Activated CD4-positive, alpha-beta T cell treated with anti-CD3 and anti-CD28 coated beads for 1 hour (primary cell): ENCODE results near the gene SORCS2.

ENCODE experiments used
- DNase-seq: peaks from one replicate; pipeline ENCODE4 v3.0.0-alpha.2; 2020

Gene SORCS2

GRCh38 chr4:7500404-7500803 lies 308.1 kb downstream of the SORCS2 start:
- DNase-seq: no peak

- DNase-seq: no peak
Measured at GRCh38 chr4:7501314-7501713, 309.0 kb downstream of the SORCS2 start.

- DNase-seq: no peak
Measured at GRCh38 chr4:7501873-7502272, 309.5 kb downstream of the SORCS2 start.

GRCh38 chr4:7503559-7504249 lies 311.4 kb downstream of the SORCS2 start:
- DNase-seq: no peak

- DNase-seq: no peak
Measured at GRCh38 chr4:7505116-7505900, 313.0 kb downstream of the SORCS2 start.

- no peak for DNase-seq
Measured at GRCh38 chr4:7506119-7506518, 313.8 kb downstream of the SORCS2 start.

GRCh38 chr4:7506572-7506971 lies 314.2 kb downstream of the SORCS2 start:
- DNase-seq: no peak

- DNase-seq: no peak
Measured at GRCh38 chr4:7507381-7507780, 315.0 kb downstream of the SORCS2 start.

- DNase-seq: no peak
Measured at GRCh38 chr4:7510066-7510465, 317.7 kb downstream of the SORCS2 start.

GRCh38 chr4:7510538-7510937 lies 318.2 kb downstream of the SORCS2 start:
- DNase-seq: no peak

GRCh38 chr4:7511525-7511924 lies 319.2 kb downstream of the SORCS2 start:
- DNase-seq: no peak

- no peak for DNase-seq
Measured at GRCh38 chr4:7512428-7512827, 320.1 kb downstream of the SORCS2 start.

- no peak for DNase-seq
Measured at GRCh38 chr4:7512946-7513345, 320.6 kb downstream of the SORCS2 start.

GRCh38 chr4:7513671-7514070 lies 321.3 kb downstream of the SORCS2 start:
- DNase-seq: no peak

- no peak for DNase-seq
Measured at GRCh38 chr4:7514281-7514680, 321.9 kb downstream of the SORCS2 start.

GRCh38 chr4:7514789-7515188 lies 322.5 kb downstream of the SORCS2 start:
- no peak for DNase-seq

- no peak for DNase-seq
Measured at GRCh38 chr4:7515390-7515902, 323.1 kb downstream of the SORCS2 start.

- DNase-seq: no peak
Measured at GRCh38 chr4:7516096-7516772, 323.9 kb downstream of the SORCS2 start.

GRCh38 chr4:7516773-7517144 lies 324.4 kb downstream of the SORCS2 start:
- DNase-seq: no peak

GRCh38 chr4:7518871-7519637 lies 326.7 kb downstream of the SORCS2 start:
- DNase-seq: no peak

GRCh38 chr4:7519638-7520376 lies 327.5 kb downstream of the SORCS2 start:
- DNase-seq: no peak

GRCh38 chr4:7521666-7522065 lies 329.3 kb downstream of the SORCS2 start:
- DNase-seq: no peak
